HL-60 (cell line): Measurements from ENCODE around the gene SOST.

Source experiments
- DNase-seq, 2 experiments: peaks; one replicate each; pipeline ENCODE4 v3.0.0-alpha.2; 2010 to 2020; ENCODE audit warnings: low read depth in 1 of 2, low spot score in 1 of 2
- H3K27ac ChIP-seq: fragments of 250-450 bp; sonication (Bioruptor Pico); replicated peaks from 2 replicates; pipeline ENCODE4 v1.5.1; 2020; ENCODE audit warnings: mild to moderate bottlenecking, moderate library complexity
- H3K27me3 ChIP-seq: fragments of 250-450 bp; sonication (Bioruptor Pico); 2 replicates; pipeline ENCODE4 v1.5.1; 2021; ENCODE audit warnings: mild to moderate bottlenecking, moderate library complexity; ENCODE audit not compliant: insufficient read depth, poor library complexity, severe bottlenecking
- H3K4me3 ChIP-seq: replicated peaks from 2 replicates; pipeline ENCODE4 v1.5.1; 2011; ENCODE audit warnings: mild to moderate bottlenecking, control low read depth, low read length; ENCODE audit not compliant: insufficient read depth
- CTCF ChIP-seq: IDR thresholded peaks from one replicate; pipeline ENCODE4 v1.5.1; 2011; ENCODE audit warnings: low read length, control low read depth, inconsistent platforms; ENCODE audit not compliant: insufficient read depth
- GABPA ChIP-seq: IDR thresholded peaks from 2 replicates; pipeline ENCODE4 v1.6.1; 2012; ENCODE audit warnings: low read depth
- POLR2AphosphoS5 ChIP-seq: IDR thresholded peaks from 2 replicates; pipeline ENCODE4 v1.6.1; 2012; ENCODE audit warnings: low read depth
- REST ChIP-seq: IDR thresholded peaks from 2 replicates; pipeline ENCODE4 v1.6.1; 2012; ENCODE audit warnings: low read depth; ENCODE audit not compliant: insufficient replicate concordance
- SPI1 ChIP-seq: IDR thresholded peaks from 2 replicates; pipeline ENCODE4 v1.6.1; 2012; ENCODE audit warnings: low read depth, mild to moderate bottlenecking, borderline replicate concordance

SOST gene

GRCh38 chr17:43722269-43722619, 36.3 kb downstream of the SOST start:
- DNase-seq: no peak
- Histone ChIP-seq H3K27ac (no peak overlapping the region), H3K27me3 (peaks cover 3% of the 10 kb centered on the region), H3K4me3 (no peak overlapping the region)
- TF ChIP-seq REST (no peak), GABPA (no peak), SPI1 (no peak), POLR2AphosphoS5 (no peak), CTCF (no peak)

- no peak overlapping the region for H3K27ac ChIP-seq
Observed at GRCh38 chr17:43721537-43722268, 36.9 kb downstream of the SOST start.

More at GRCh38 chr17:43721537-43722268, 36.9 kb downstream of the SOST start:
- no peak for DNase-seq
- TF ChIP-seq POLR2AphosphoS5: no peak
- TF ChIP-seq CTCF: no peak
- no peak for TF ChIP-seq REST
- TF ChIP-seq GABPA: no peak
- no peak for TF ChIP-seq SPI1
- no peak overlapping the region for H3K4me3 ChIP-seq
- H3K27me3 ChIP-seq: peaks cover 3% of the 10 kb centered on the region
